Kidney (tissue), 2 donors: Measurements from ENCODE around the gene TBC1D24. TPM values are rescaled to one million over a fixed set of nuclear protein-coding genes. Genes with fewer than 3 reads are reported as not detected.

ENCODE experiments used
- microRNA-seq: library from miRNA; unstranded; fragments of <30 nt; microRNA quantifications from one replicate; pipeline ENCODE4 v1.2.0, GENCODE V29; 2020
- polyA plus RNA-seq: library from polyadenylated mRNA; stranded (reverse); fragments of 350-450 nt; fragmentation: Illumina TruSeq; extraction: RNeasy Lipid Tissue Mini Kit (QIAGEN cat#74804); gene quantifications from one replicate; pipeline ENCODE4 v1.2.3, GENCODE V29; 2014; ENCODE audit warnings: low read depth, low replicate concordance; ENCODE audit not compliant: insufficient read depth
- total RNA-seq: library from RNA; stranded (reverse); fragmentation: NEBNext Ultra II Directional; extraction: Animal tissue kit (Norgen Biotek cat#: 25700); gene quantifications from one replicate; pipeline ENCODE4 v1.2.1, GENCODE V29; 2021
- donor health status: DM: yes; HTN: yes; CAD: no.

Gene TBC1D24
- total and polyA plus RNA-seq, 2 donors from 2014 or later, result 23.9 to 25.7 TPM

Small RNAs within 50 kb of the gene (microRNA-seq; reads per million reads assigned to microRNA genes)
- not detected for gene MIR3178
- not detected for gene MIR6767
- not detected for gene MIR6768

Other genes starting within 250 kb of the TBC1D24 start
- 0.88 TPM for gene DNASE1L2, start 238.7 kb upstream of the TBC1D24 start, total RNA-seq
- gene DNASE1L2, start 238.7 kb upstream of the TBC1D24 start, polyA plus RNA-seq, result 0.88 TPM
- gene ECI1, start 223.5 kb upstream of the TBC1D24 start, total RNA-seq, result 98.1 TPM
- 233 TPM for gene ECI1, start 223.5 kb upstream of the TBC1D24 start, polyA plus RNA-seq
- gene RNPS1, start 207.0 kb upstream of the TBC1D24 start, total RNA-seq, result 134 TPM
- gene RNPS1, start 207.0 kb upstream of the TBC1D24 start, polyA plus RNA-seq, result 102 TPM
- gene ABCA3, start 134.4 kb upstream of the TBC1D24 start, total RNA-seq, result 35.5 TPM
- gene ABCA3, start 134.4 kb upstream of the TBC1D24 start, polyA plus RNA-seq, result 5.5 TPM
- gene CCNF, start 45.7 kb upstream of the TBC1D24 start, total RNA-seq, result 2.9 TPM
- 0.77 TPM for gene CCNF, start 45.7 kb upstream of the TBC1D24 start, polyA plus RNA-seq
- gene TEDC2, start 15.0 kb upstream of the TBC1D24 start, total RNA-seq, result 1.4 TPM
- gene TEDC2, start 15.0 kb upstream of the TBC1D24 start, polyA plus RNA-seq, result 1.7 TPM
- 0.28 TPM for gene NTN3, start 3.8 kb upstream of the TBC1D24 start, total RNA-seq
- not detected for gene NTN3, start 3.8 kb upstream of the TBC1D24 start, polyA plus RNA-seq
- gene ATP6V0C, start 38.8 kb downstream of the TBC1D24 start, total RNA-seq, result 303 TPM
- gene ATP6V0C, start 38.8 kb downstream of the TBC1D24 start, polyA plus RNA-seq, result 520 TPM
- gene AMDHD2, start 45.2 kb downstream of the TBC1D24 start, total RNA-seq, result 52.1 TPM
- 51.8 TPM for gene AMDHD2, start 45.2 kb downstream of the TBC1D24 start, polyA plus RNA-seq
- gene CEMP1, start 56.3 kb downstream of the TBC1D24 start, total RNA-seq, result 0.54 TPM
- gene CEMP1, start 56.3 kb downstream of the TBC1D24 start, polyA plus RNA-seq, result not detected
- 52.3 TPM for gene PDPK1, start 62.9 kb downstream of the TBC1D24 start, total RNA-seq
- gene PDPK1, start 62.9 kb downstream of the TBC1D24 start, polyA plus RNA-seq, result 14.3 TPM
- gene KCTD5, start 207.4 kb downstream of the TBC1D24 start, total RNA-seq, result 19.9 TPM
- 12.8 TPM for gene KCTD5, start 207.4 kb downstream of the TBC1D24 start, polyA plus RNA-seq
- gene PRSS27, start 245.1 kb downstream of the TBC1D24 start, total RNA-seq, result 2.1 TPM
- 0.41 TPM for gene PRSS27, start 245.1 kb downstream of the TBC1D24 start, polyA plus RNA-seq